ENCODE results near the gene A4GALT. TPM values are rescaled to one million over a fixed set of nuclear protein-coding genes. Genes with fewer than 3 reads are reported as not detected.

Gene A4GALT
- total and polyA plus RNA-seq, 8 donors = 2.7 to 13.2 (median 4.7) TPM

DNA sequence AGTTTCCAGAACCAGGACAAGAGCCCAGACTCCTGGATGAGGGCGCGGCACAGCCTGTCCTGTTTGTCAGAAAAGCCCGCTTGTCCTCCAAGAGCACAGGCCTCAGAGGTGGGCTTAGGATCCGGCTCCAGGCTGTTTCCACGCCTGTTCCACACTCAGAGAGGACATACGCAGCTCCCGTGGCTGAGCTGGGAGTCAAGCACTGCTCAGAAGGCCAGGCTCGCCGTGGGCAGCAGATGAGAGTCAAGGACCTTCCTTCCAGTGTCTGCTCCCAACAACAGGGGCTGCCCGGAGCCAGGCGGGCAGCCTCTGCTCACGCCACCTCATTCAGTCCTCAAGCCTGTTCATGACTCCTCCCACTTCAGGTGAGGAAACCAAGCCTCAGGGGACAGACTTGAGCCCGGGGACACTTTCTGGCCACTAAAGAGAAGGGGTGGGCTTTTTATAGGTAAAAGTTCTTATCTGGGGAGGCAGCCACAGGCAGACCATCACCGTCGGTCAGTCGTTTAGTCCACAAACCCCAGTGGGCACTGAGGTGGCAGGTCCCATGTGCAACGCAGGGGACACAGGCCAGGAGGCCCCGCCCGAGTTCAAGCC, 75.2 kb downstream of the A4GALT start:
- intact Hi-C loops (cut with DNase I) = no loop called here
- no peaks in the 10 kb centered on the region for H3K9me3 ChIP-seq
- DNase-seq (no peak), FAIRE-seq (no peak), ATAC-seq (peak in 1 of 4 donors; percentile 1)
- H3K36me3 ChIP-seq = no peaks in the 10 kb centered on the region
- TF ChIP-seq, protein P1, sequence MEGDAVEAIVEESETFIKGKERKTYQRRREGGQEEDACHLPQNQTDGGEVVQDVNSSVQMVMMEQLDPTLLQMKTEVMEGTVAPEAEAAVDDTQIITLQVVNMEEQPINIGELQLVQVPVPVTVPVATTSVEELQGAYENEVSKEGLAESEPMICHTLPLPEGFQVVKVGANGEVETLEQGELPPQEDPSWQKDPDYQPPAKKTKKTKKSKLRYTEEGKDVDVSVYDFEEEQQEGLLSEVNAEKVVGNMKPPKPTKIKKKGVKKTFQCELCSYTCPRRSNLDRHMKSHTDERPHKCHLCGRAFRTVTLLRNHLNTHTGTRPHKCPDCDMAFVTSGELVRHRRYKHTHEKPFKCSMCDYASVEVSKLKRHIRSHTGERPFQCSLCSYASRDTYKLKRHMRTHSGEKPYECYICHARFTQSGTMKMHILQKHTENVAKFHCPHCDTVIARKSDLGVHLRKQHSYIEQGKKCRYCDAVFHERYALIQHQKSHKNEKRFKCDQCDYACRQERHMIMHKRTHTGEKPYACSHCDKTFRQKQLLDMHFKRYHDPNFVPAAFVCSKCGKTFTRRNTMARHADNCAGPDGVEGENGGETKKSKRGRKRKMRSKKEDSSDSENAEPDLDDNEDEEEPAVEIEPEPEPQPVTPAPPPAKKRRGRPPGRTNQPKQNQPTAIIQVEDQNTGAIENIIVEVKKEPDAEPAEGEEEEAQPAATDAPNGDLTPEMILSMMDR (IDR thresholded peaks at IDR 0.05) = no peak
- no peaks in the 10 kb centered on the region for H3K27me3 ChIP-seq
- H3K4me3 ChIP-seq = peak overlapping the region in 2 of 4 donors; percentile 18 to 32
- H3K4me1 ChIP-seq = peaks cover 33 to 53% (median 43%) of the 10 kb centered on the region in 3 donors
- WGBS, 2 donors = 46 to 52% methylated on average over 19 of the region's 19 CpGs
- H3K27ac ChIP-seq = peak overlapping the region; percentile 51 to 91 (median 83)

DNA sequence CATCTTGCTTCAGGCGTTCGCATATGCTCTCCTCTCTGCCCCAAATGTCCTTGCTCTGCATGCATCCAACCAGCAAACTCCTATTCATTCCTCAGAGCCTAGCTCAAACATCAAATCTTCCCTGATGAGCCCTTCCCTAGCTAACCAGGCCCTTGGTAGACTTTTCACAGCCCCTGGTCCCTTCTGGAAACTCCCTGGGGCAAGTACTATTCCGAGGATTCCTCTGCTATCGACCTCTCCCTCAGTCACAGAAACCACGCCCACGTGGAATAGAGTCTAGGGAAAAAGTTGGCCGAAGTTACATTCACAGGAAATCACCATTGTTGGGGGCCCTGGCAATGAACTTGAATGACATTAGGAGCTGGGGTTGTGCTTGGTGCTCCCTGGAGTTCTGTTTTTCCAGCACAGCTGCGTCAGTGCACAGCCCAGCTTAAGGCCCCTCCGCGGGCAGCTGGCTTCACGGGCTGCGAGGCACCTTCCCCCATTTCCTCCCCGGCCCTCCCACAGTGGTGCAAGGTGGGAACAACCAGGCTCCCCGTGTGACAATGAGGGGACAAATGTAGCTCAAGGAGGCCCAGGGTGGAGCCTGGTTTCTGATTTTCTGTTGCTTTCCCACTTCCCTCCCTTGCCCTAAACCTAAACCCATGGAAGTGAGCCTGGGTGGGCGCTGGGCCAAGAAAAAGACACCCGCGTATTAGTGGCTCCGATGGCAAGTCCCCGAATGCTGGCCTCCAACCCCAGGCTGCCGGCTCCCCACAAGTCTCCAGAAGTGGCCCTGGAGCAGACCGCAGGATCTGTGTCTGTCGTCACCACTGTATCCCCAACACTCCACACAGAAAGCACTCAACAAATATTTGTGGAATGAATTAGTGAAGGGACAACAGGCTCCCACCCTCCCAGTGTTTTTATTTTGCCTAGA, 76.0 kb downstream of the A4GALT start:
- FAIRE-seq (no peak), DNase-seq (peak in 3 of 6 donors; percentile 51 to 79 (median 58)), ATAC-seq (no peak)
- peak overlapping the region in 2 of 4 donors; percentile 10 to 18 for H3K4me3 ChIP-seq
- peaks cover 33 to 53% (median 43%) of the 10 kb centered on the region in 3 donors for H3K4me1 ChIP-seq
- H3K27me3 ChIP-seq = no peaks in the 10 kb centered on the region
- peak overlapping the region; percentile 51 to 91 (median 83) for H3K27ac ChIP-seq
- H3K36me3 ChIP-seq = no peaks in the 10 kb centered on the region
- TF ChIP-seq, protein P1 (IDR thresholded peaks at IDR 0.05) = no peak
- no peaks in the 10 kb centered on the region for H3K9me3 ChIP-seq
- intact Hi-C loops (cut with DNase I) = no loop called here
- WGBS, 2 donors = 39 to 43% methylated on average over 22 of the region's 22 CpGs

DNA sequence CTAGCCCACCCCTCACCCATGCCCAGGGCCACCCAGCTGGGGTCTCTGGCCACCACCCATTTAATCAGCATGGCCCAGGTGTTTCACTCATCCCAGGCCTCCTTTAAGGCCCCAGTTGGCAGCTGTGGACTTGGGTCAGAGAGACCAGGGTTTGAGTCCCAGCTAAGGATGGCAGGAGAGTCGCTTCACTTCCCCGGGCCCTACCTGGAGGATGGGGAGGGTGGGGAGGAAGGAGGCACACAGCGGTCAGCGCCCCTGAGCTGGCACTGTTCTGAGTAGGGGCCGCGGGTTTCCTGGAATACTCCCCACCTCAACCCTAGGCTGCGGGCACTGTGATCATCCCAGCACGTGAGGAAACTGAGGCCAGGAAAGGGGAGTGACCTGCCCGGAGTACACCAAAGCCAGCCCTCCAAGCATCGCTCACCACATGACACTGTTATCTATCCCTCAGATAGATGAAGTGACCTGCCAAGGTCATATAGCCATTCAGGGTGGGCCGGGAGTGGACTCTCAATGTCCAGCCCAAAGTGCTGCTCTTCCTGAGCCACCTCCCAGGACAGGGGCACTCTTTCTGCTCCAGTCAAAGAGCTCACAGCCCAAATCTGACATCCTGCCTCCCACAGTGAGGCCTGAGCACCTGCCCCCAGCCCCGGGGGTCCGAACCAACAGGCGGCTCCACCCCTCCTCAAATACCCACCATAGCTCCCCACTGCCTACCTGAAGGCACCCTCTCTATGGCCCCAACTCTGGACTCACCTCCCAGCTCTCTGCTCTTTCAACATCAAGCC, 76.8 kb downstream of the A4GALT start:
- intact Hi-C loops (cut with DNase I) = no loop called here
- TF ChIP-seq, protein P1 (IDR thresholded peaks at IDR 0.05) = no peak

DNA sequence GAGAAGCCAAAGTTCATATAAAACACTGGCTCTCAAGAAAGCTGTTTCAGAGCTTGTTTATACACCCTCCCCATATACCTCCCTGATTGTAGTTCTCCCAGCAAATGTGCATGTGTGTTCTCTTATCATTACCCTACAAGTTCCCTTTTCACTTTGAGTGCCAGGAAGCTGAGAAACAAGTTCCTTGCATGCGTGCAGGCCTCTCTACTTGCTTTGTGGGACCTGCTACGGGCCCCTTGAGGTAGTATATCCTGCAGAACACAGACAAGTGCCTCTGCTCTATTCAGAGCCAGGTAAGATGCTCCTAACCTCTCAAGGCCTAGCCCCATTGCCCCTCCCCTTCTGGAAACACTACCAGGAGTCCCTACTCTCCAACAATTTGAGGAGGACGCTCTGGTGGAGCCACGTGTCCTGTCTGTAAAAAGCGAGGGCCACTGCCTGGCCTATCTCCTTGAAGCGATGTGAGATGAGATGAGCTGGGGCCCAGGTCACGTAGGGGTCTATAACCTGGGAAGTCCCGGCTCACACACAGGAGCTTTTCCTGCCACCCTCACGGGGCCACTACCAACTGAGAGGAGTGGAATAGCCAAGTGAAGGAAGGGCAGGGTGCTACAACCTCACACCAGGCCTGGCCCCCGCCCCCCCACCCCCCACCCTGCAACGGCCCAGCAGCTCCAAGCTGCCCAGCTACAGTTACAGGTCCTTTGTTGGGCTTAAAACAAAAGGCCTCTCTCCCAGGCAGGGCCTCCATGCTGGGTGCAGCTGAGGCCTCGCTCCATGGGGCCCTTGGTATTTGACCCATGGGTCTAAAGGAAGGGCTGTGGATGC, 77.7 kb downstream of the A4GALT start:
- H3K4me3 ChIP-seq = no peak overlapping the region
- intact Hi-C loops (cut with DNase I) = no loop called here
- WGBS, 2 donors = 79% methylated on average over 12 of the region's 12 CpGs
- peak overlapping the region in 1 of 4 donors; percentile 89 for H3K27ac ChIP-seq
- no peaks in the 10 kb centered on the region for H3K36me3 ChIP-seq
- no peaks in the 10 kb centered on the region for H3K9me3 ChIP-seq
- TF ChIP-seq, protein P1 (IDR thresholded peaks at IDR 0.05) = no peak
- DNase-seq = no peak
- ATAC-seq = no peak
- no peak for FAIRE-seq
- H3K27me3 ChIP-seq = no peaks in the 10 kb centered on the region
- H3K4me1 ChIP-seq = peaks cover 33 to 48% (median 42%) of the 10 kb centered on the region in 3 donors

More for the DNA sequence above, 76.8 kb downstream of the A4GALT start:
- Histone ChIP-seq H3K27ac (peak overlapping the region in 3 of 4 donors; percentile 77 to 91 (median 89)), H3K27me3 (no peaks in the 10 kb centered on the region), H3K9me3 (no peaks in the 10 kb centered on the region), H3K36me3 (no peaks in the 10 kb centered on the region), H3K4me3 (no peak overlapping the region), H3K4me1 (peaks cover 33 to 53% (median 43%) of the 10 kb centered on the region in 3 donors)
- WGBS, 2 donors = 81% methylated on average over 14 of the region's 14 CpGs
- ATAC-seq (no peak), DNase-seq (no peak), FAIRE-seq (no peak)

All from pancreas (tissue), 10 donors.